OCI-LY7 (cell line): ENCODE measurements around the gene RAB6B. TPM values are rescaled to one million over a fixed set of nuclear protein-coding genes. Genes with fewer than 3 reads are reported as not detected.

Experiments
- BruUV-seq: library from RNA; stranded (reverse); fragments of 400-500 nt; replicated peaks from 2 replicates; lab custom pipeline; 2021; lab: Mats Ljungman, UMichigan
- CTCF ChIA-PET: fragments of 300-600 bp; sonication (Branson Sonifier 250); formaldehyde crosslinking; loops from one replicate; lab custom pipeline; 2022; ENCODE audit warnings: antibody characterized with exemption; ENCODE audit not compliant: unreplicated experiment; lab: Charles Lee
- POLR2A ChIA-PET: fragments of 300-600 bp; sonication (Branson Sonifier 250); formaldehyde crosslinking; loops from one replicate; lab custom pipeline; 2022; ENCODE audit warnings: antibody characterized with exemption; lab: Charles Lee
- DNase-seq: peaks from one replicate; pipeline ENCODE4 v3.0.0-alpha.2; 2015; ENCODE audit warnings: low spot score
- H2AFZ ChIP-seq: fragments of 200-600 bp; sonication (generic), shearing (Covaris generic); 2 replicates; pipeline ENCODE4 v1.6.1; 2014; ENCODE audit warnings: mild to moderate bottlenecking, antibody characterized with exemption, low read length, moderate library complexity
- H3K27ac ChIP-seq: fragments of 200-600 bp; sonication (generic); 2 replicates; pipeline ENCODE4 v1.5.1; 2014; ENCODE audit warnings: mixed run types, low read depth, mild to moderate bottlenecking, moderate library complexity, low read length, inconsistent platforms; ENCODE audit not compliant: poor library complexity, severe bottlenecking
- H3K36me3 ChIP-seq: fragments of 200-600 bp; sonication (generic); 2 replicates; pipeline ENCODE4 v1.6.1; 2014; ENCODE audit warnings: mild to moderate bottlenecking, antibody characterized with exemption, low read length, moderate library complexity, mixed read lengths; ENCODE audit not compliant: insufficient read depth
- H3K4me1 ChIP-seq: fragments of 200-600 bp; sonication (generic); 2 replicates; pipeline ENCODE4 v1.5.1; 2014; ENCODE audit warnings: mild to moderate bottlenecking, low read length; ENCODE audit not compliant: insufficient read depth, poor library complexity, severe bottlenecking
- H3K4me2 ChIP-seq: fragments of 200-600 bp; sonication (generic); 2 replicates; pipeline ENCODE4 v1.6.1; 2014; ENCODE audit warnings: mild to moderate bottlenecking, low read length
- H3K4me3 ChIP-seq: fragments of 200-600 bp; sonication (generic); 2 replicates; pipeline ENCODE4 v1.5.1; 2014; ENCODE audit warnings: mild to moderate bottlenecking, low read depth, low read length; ENCODE audit not compliant: poor library complexity, severe bottlenecking
- H3K79me2 ChIP-seq: fragments of 200-600 bp; sonication (generic); 2 replicates; pipeline ENCODE4 v1.6.1; 2016; ENCODE audit warnings: low read depth, mild to moderate bottlenecking, low read length, moderate library complexity, mixed read lengths; ENCODE audit not compliant: insufficient read depth
- H3K9me2 ChIP-seq: fragments of 200-600 bp; sonication (generic); 2 replicates; pipeline ENCODE4 v1.6.1; 2016; ENCODE audit warnings: mild to moderate bottlenecking, low read length, mixed read lengths; ENCODE audit not compliant: insufficient read depth
- H3K9me3 ChIP-seq: fragments of 200-600 bp; sonication (generic); 2 replicates; pipeline ENCODE4 v1.6.1; 2014; ENCODE audit warnings: mild to moderate bottlenecking, mixed run types, low read length, mixed read lengths
- H4K20me1 ChIP-seq: fragments of 200-600 bp; sonication (generic); 2 replicates; pipeline ENCODE4 v1.6.1; 2014; ENCODE audit warnings: mild to moderate bottlenecking, antibody characterized with exemption, low read length, moderate library complexity, mixed read lengths; ENCODE audit not compliant: insufficient read depth
- EZH2phosphoT487 ChIP-seq: fragments of 200-600 bp; sonication (generic); IDR thresholded peaks from 2 replicates; pipeline ENCODE4 v1.6.1; 2018; ENCODE audit warnings: low read depth, borderline replicate concordance, mild to moderate bottlenecking, mixed run types, antibody characterized with exemption, low read length, moderate library complexity, mixed read lengths
- intact Hi-C: fragments of 100-400 bp; cut with micrococcal nuclease; formaldehyde crosslinking; loops from one replicate; pipeline ENCODE4 v1.10.0; 2022; ENCODE audit not compliant: unreplicated experiment
- total RNA-seq, 2 experiments: library from RNA; depleted of rRNA in 1 of 2; stranded (reverse); fragments of >200 nt in 1 of 2; shearing (Covaris generic) in 1 of 2; gene quantifications; 2 replicates each; pipeline ENCODE4 v1.2.3, GENCODE V29; 2014 to 2022
- TF ChIP-seq, protein P1 (sequence below): fragments of 200-600 bp; sonication (generic); conservative IDR thresholded peaks from 2 replicates; pipeline ENCODE4 v1.5.1; 2014; ENCODE audit warnings: mild to moderate bottlenecking, antibody characterized with exemption, low read length, moderate library complexity, mixed read lengths

RAB6B gene
- total RNA-seq, 2 experiments from 2014 or later, result not detected

GRCh38 chr3:133941415-133941821 is 45.7 kb upstream of the RAB6B start:
- no peaks in the 10 kb centered on the region for H3K4me1 ChIP-seq
- H2AFZ ChIP-seq, result no peak overlapping the region
- POLR2A ChIA-PET, result no interaction called here
- BruUV-seq, result no TSS peak
- no peak for DNase-seq
- no peaks in the 10 kb centered on the region for H3K9me2 ChIP-seq
- H3K4me2 ChIP-seq, result no peak overlapping the region
- intact Hi-C loops, result no loop called here
- no peak overlapping the region for H3K27ac ChIP-seq
- no peaks in the 10 kb centered on the region for H3K9me3 ChIP-seq
- no peaks in the 10 kb centered on the region for H3K79me2 ChIP-seq
- CTCF ChIA-PET, result no interaction called here
- no peak for TF ChIP-seq EZH2phosphoT487
- TF ChIP-seq, protein P1, sequence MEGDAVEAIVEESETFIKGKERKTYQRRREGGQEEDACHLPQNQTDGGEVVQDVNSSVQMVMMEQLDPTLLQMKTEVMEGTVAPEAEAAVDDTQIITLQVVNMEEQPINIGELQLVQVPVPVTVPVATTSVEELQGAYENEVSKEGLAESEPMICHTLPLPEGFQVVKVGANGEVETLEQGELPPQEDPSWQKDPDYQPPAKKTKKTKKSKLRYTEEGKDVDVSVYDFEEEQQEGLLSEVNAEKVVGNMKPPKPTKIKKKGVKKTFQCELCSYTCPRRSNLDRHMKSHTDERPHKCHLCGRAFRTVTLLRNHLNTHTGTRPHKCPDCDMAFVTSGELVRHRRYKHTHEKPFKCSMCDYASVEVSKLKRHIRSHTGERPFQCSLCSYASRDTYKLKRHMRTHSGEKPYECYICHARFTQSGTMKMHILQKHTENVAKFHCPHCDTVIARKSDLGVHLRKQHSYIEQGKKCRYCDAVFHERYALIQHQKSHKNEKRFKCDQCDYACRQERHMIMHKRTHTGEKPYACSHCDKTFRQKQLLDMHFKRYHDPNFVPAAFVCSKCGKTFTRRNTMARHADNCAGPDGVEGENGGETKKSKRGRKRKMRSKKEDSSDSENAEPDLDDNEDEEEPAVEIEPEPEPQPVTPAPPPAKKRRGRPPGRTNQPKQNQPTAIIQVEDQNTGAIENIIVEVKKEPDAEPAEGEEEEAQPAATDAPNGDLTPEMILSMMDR, result no peak
- no peak overlapping the region for H3K4me3 ChIP-seq
- no peaks in the 10 kb centered on the region for H4K20me1 ChIP-seq
- no peaks in the 10 kb centered on the region for H3K36me3 ChIP-seq

DNA sequence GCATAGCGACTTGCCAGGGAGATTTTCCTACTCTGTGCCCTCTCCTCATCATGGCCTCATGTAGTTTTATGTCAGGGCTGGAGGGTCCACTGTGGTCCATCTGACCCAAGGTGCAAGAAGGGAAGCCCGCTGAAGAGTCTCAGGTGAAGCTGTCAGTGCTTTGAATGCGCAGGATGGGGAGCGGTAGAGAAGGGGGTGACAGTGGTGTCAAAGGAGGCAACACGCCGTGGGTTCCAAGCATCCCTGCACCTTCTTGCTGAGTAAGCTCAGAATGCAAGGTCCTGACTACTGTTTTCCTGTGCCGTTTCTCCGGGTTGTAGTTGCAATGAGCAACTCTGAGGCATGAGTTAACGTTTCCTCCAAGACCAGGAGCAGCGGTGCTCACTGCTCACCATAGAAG is 44.9 kb upstream of the RAB6B start:
- TF ChIP-seq, protein P1, result no peak
- no peak for TF ChIP-seq EZH2phosphoT487
- Histone ChIP-seq H3K27ac (no peak overlapping the region), H2AFZ (no peak overlapping the region), H3K36me3 (no peaks in the 10 kb centered on the region), H3K4me3 (no peak overlapping the region), H3K9me3 (no peaks in the 10 kb centered on the region), H3K4me1 (no peaks in the 10 kb centered on the region), H3K79me2 (no peaks in the 10 kb centered on the region), H3K9me2 (no peaks in the 10 kb centered on the region), H4K20me1 (no peaks in the 10 kb centered on the region), H3K4me2 (no peak overlapping the region)
- CTCF ChIA-PET, result no interaction called here
- no peak for DNase-seq
- POLR2A ChIA-PET, result no interaction called here
- no TSS peak for BruUV-seq
- intact Hi-C loops, result no loop called here

DNA sequence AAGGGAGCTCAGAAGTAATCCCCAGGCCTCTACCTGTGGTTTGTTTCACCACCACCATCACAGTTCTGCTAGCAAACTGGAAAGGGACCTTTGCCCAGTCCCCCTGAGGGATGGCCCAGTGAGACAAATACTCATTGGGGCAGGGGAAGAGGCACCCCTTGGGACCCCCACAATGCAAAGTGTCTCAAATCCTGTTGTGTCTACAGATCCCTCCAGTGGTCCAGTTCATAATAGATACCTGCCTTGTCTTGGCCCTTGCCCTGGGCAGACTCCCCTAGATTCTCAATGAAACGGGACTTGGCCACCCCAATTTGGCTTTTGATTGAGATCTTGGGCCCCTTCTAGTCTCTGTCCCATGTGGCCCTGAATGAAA is 43.8 kb upstream of the RAB6B start:
- Histone ChIP-seq H3K4me3 (no peak overlapping the region), H3K9me2 (no peaks in the 10 kb centered on the region), H2AFZ (no peak overlapping the region), H3K4me1 (no peaks in the 10 kb centered on the region), H3K79me2 (no peaks in the 10 kb centered on the region), H3K36me3 (no peaks in the 10 kb centered on the region), H3K27ac (no peak overlapping the region), H3K9me3 (no peaks in the 10 kb centered on the region), H3K4me2 (no peak overlapping the region), H4K20me1 (no peaks in the 10 kb centered on the region)
- no peak for DNase-seq
- ChIA-PET CTCF (no interaction called here), POLR2A (interaction anchor here (0.6 to 0.7 kb wide), 3 partner anchors 14 to 1136 kb away, joined by 3 to 4 read pairs (median 3); no protein-coding TSS in a partner anchor)
- no peak for TF ChIP-seq EZH2phosphoT487
- TF ChIP-seq, protein P1, result no peak
- BruUV-seq, result no TSS peak
- intact Hi-C loops, result loop anchor here (10.0 kb wide), 1 partner anchor 275 kb away; no protein-coding TSS in a partner anchor
